Activated B cell treated with CpG ODN at 0.5 μM for 24 hours (primary cell): ENCODE data around the gene ADAM19. TPM values are rescaled to one million over a fixed set of nuclear protein-coding genes. Genes with fewer than 3 reads are reported as not detected.

ENCODE experiments used
- ATAC-seq: fragments of 200-7000 bp; cut with Tn5 transposase; one replicate; pipeline ENCODE4 v1.10.0; 2021; ENCODE audit warnings: low read depth, mild to moderate bottlenecking, moderate library complexity
- CTCF ChIA-PET: fragments of 350-600 bp; sonication (Branson Sonifier 250); formaldehyde crosslinking; loops from one replicate; lab custom pipeline; 2021; ENCODE audit warnings: antibody characterized with exemption; lab: Charles Lee
- POLR2A ChIA-PET: fragments of 350-600 bp; sonication (Branson Sonifier 250); formaldehyde crosslinking; loops from one replicate; lab custom pipeline; 2021; ENCODE audit warnings: antibody characterized with exemption; lab: Charles Lee
- DNase-seq: peaks from one replicate; pipeline ENCODE4 v3.0.0; 2022
- H3K27ac Mint-ChIP-seq: one replicate; pipeline ENCODE4 v1.8.0; 2020; ENCODE audit warnings: mixed read lengths
- H3K27me3 Mint-ChIP-seq: one replicate; pipeline ENCODE4 v1.8.0; 2021; ENCODE audit warnings: mixed read lengths
- H3K36me3 Mint-ChIP-seq: one replicate; pipeline ENCODE4 v1.8.0; 2021; ENCODE audit warnings: low read depth, mixed read lengths
- H3K4me1 Mint-ChIP-seq: one replicate; pipeline ENCODE4 v1.8.0; 2021; ENCODE audit warnings: mixed read lengths
- H3K4me3 Mint-ChIP-seq: one replicate; pipeline ENCODE4 v1.8.0; 2020; ENCODE audit warnings: mild to moderate bottlenecking, mixed read lengths
- H3K9me3 Mint-ChIP-seq: one replicate; pipeline ENCODE4 v1.8.0; 2020; ENCODE audit warnings: mixed read lengths
- intact Hi-C: fragments of 100-400 bp; cut with micrococcal nuclease; formaldehyde crosslinking; loops from one replicate; pipeline ENCODE4 v1.15.1; 2024
- total RNA-seq: library from RNA; stranded (reverse); gene quantifications from 2 replicates; pipeline ENCODE4 v1.2.3, GENCODE V29; 2022
- TF ChIP-seq, protein P1 (sequence below): fragments of 200-600 bp; IDR thresholded peaks from one replicate; pipeline ENCODE4 v1.8.0; 2022; ENCODE audit warnings: antibody characterized with exemption, mild to moderate bottlenecking

ADAM19 gene
- total RNA-seq, 1 donor from 2014 or later, result 136 TPM

GRCh38 chr5:157594257-157594656 lies 18.7 kb upstream of the ADAM19 start:
- ATAC-seq (no peak), DNase-seq (no peak)
- intact Hi-C loops, result no loop called here
- TF ChIP-seq, protein P1, sequence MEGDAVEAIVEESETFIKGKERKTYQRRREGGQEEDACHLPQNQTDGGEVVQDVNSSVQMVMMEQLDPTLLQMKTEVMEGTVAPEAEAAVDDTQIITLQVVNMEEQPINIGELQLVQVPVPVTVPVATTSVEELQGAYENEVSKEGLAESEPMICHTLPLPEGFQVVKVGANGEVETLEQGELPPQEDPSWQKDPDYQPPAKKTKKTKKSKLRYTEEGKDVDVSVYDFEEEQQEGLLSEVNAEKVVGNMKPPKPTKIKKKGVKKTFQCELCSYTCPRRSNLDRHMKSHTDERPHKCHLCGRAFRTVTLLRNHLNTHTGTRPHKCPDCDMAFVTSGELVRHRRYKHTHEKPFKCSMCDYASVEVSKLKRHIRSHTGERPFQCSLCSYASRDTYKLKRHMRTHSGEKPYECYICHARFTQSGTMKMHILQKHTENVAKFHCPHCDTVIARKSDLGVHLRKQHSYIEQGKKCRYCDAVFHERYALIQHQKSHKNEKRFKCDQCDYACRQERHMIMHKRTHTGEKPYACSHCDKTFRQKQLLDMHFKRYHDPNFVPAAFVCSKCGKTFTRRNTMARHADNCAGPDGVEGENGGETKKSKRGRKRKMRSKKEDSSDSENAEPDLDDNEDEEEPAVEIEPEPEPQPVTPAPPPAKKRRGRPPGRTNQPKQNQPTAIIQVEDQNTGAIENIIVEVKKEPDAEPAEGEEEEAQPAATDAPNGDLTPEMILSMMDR, result no peak
- Mint-ChIP-seq H3K27ac (peak overlapping the region; percentile 93), H3K4me1 (peaks cover 84% of the 10 kb centered on the region), H3K9me3 (no peaks in the 10 kb centered on the region), H3K27me3 (no peaks in the 10 kb centered on the region), H3K36me3 (peaks cover 2% of the 10 kb centered on the region), H3K4me3 (peak overlapping the region; percentile 42)
- ChIA-PET CTCF (interaction anchor here (2.0 to 3.5 kb wide), 3 partner anchors 18 to 57 kb away, joined by 6 to 9 read pairs (median 6); partner anchors contain the start of genes ADAM19 and SOX30), POLR2A (interaction anchor here (0.5 to 10.0 kb wide), 17 partner anchors 8 to 321 kb away, joined by 3 to 206 read pairs (median 9); partner anchors contain the start of genes ADAM19 and THG1L)

- TF ChIP-seq, protein P1, result no peak
- ATAC-seq (peak; percentile 11), DNase-seq (no peak)
- Mint-ChIP-seq H3K4me1 (peaks cover 76% of the 10 kb centered on the region), H3K27ac (peak overlapping the region; percentile 93), H3K36me3 (peaks cover 2% of the 10 kb centered on the region), H3K4me3 (peak overlapping the region; percentile 71), H3K27me3 (no peaks in the 10 kb centered on the region), H3K9me3 (no peaks in the 10 kb centered on the region)
- ChIA-PET CTCF (interaction anchor here (1.0 to 2.2 kb wide), 5 partner anchors 17 to 150 kb away, joined by 4 to 6 read pairs (median 6); partner anchors contain the start of genes LSM11 and SOX30), POLR2A (interaction anchor here (0.6 to 10.0 kb wide), 26 partner anchors 9 to 321 kb away, joined by 3 to 206 read pairs (median 7); partner anchors contain the start of genes ADAM19, LSM11 and THG1L)
- intact Hi-C loops, result loop anchor here (2.0 kb wide), 1 partner anchor 58 kb away; no protein-coding TSS in a partner anchor
These were observed 17.6 kb upstream of the ADAM19 start for GRCh38 chr5:157593052-157593757.

DNA sequence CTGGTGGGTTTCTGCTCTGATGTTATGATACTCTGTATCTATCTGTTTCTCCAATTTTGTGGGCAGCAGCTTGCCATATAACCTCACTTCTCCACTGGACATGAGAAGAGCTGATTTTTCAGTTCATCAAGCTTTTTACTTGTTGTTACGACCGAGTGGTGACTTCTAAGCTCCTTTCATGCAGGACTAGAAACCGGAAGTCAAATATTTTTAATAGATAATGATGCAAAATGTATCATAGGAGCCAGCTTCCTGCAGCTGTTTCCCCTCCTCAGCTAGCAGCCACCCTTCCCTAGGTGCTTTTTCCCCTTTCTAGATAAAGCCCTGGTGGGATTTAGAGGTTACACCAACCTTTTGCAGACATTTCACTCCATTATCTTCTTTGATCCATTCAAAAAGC lies 17.0 kb upstream of the ADAM19 start:
- peak; percentile 18 for ATAC-seq
- no peaks in the 10 kb centered on the region for H3K27me3 Mint-ChIP-seq

DNA sequence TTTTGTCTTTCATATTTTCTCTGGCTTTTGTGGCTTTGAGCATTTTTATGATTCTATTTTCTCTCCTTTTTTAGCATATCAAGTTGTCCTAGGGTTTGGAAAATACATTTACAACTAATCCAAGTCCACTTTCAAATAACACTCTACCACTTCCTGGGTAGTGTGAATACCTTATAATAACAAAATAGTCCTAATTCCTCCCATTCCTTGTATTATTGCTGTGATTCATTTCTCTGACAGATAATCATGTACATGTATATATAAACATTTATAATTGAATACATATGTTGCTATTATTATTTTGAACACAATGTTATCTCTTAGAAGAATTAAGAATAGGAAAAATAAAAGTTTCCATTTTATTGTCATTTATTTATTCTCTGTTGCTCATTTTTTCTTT lies 14.9 kb upstream of the ADAM19 start:
- DNase-seq, result no peak
- H3K27me3 Mint-ChIP-seq, result no peaks in the 10 kb centered on the region
- intact Hi-C loops, result no loop called here
- POLR2A ChIA-PET, result interaction anchor here (0.7 to 10.0 kb wide), 6 partner anchors 14 to 153 kb away, joined by 5 to 206 read pairs (median 10); partner anchors contain the start of genes ADAM19 and LSM11
- no peak overlapping the region for H3K4me3 Mint-ChIP-seq
- CTCF ChIA-PET, result no interaction called here
- TF ChIP-seq, protein P1, result no peak
- H3K27ac Mint-ChIP-seq, result no peak overlapping the region
- no peaks in the 10 kb centered on the region for H3K36me3 Mint-ChIP-seq
- peaks cover 50% of the 10 kb centered on the region for H3K4me1 Mint-ChIP-seq
- ATAC-seq, result no peak
- no peaks in the 10 kb centered on the region for H3K9me3 Mint-ChIP-seq

More for the DNA sequence above, 17.0 kb upstream of the ADAM19 start:
- DNase-seq, result no peak
- intact Hi-C loops, result loop anchor here (1.0 to 2.0 kb wide), 4 partner anchors 10 to 58 kb away; no protein-coding TSS in a partner anchor
- Mint-ChIP-seq H3K4me3 (peak overlapping the region; percentile 71), H3K4me1 (peaks cover 70% of the 10 kb centered on the region), H3K9me3 (no peaks in the 10 kb centered on the region), H3K27ac (peak overlapping the region; percentile 93), H3K36me3 (peaks cover 2% of the 10 kb centered on the region)
- ChIA-PET CTCF (interaction anchor here (1.0 to 2.2 kb wide), 5 partner anchors 16 to 151 kb away, joined by 4 to 6 read pairs (median 6); partner anchors contain the start of genes LSM11 and SOX30), POLR2A (interaction anchor here (0.7 to 10.0 kb wide), 21 partner anchors 9 to 320 kb away, joined by 3 to 206 read pairs (median 9); partner anchors contain the start of genes ADAM19, LSM11 and THG1L)
- TF ChIP-seq, protein P1, result no peak

GRCh38 chr5:157584628-157585027 lies 9.1 kb upstream of the ADAM19 start:
- DNase-seq, result no peak
- CTCF ChIA-PET, result no interaction called here
- Mint-ChIP-seq H3K27ac (no peak overlapping the region), H3K27me3 (no peaks in the 10 kb centered on the region), H3K4me3 (no peak overlapping the region), H3K4me1 (peaks cover 42% of the 10 kb centered on the region), H3K36me3 (no peaks in the 10 kb centered on the region), H3K9me3 (no peaks in the 10 kb centered on the region)
- POLR2A ChIA-PET, result interaction anchor here (0.5 to 7.0 kb wide), 4 partner anchors 11 to 146 kb away, joined by 4 to 54 read pairs (median 5); no protein-coding TSS in a partner anchor
- TF ChIP-seq, protein P1, result no peak
- ATAC-seq, result no peak
- intact Hi-C loops, result no loop called here
